Measurements from ENCODE around the gene LGI2. TPM values are rescaled to one million over a fixed set of nuclear protein-coding genes. Genes with fewer than 3 reads are reported as not detected.

LGI2 gene
- 0.20 TPM in 1 of 2 replicates, not detected in the other for total RNA-seq (2022)
- percentile 21 among the genes with signal in this experiment for Bru-seq, nascent RNA
- percentile 28 among the genes with signal in this experiment for BruChase-seq, experiment 1, labeled RNA remaining after a 6-hour chase
- BruChase-seq, experiment 2, labeled RNA remaining after a 2-hour chase, result percentile 24 among the genes with signal in this experiment
- long read RNA-seq, result 0 reads

GRCh38 chr4:25030277-25031076 is at the start of gene LGI2:
Gene LGI2, minus strand, starts transcription at chr4:25030946. Its CDS starts 253 bp downstream, at chr4:25030693.
- CTCF ChIA-PET, result no interaction called here
- no peak for TF ChIP-seq CTCF (IDR thresholded peaks at IDR 0.05; ENCODE audit: unreplicated experiment)
- Mint-ChIP-seq H3K27ac (ENCODE audit: low read depth, unreplicated experiment) (no peak within 1 kb of the TSS), H3K4me3 (ENCODE audit: unreplicated experiment) (peak within 1 kb of the TSS; percentile 15), H3K36me3 (ENCODE audit: insufficient read depth, unreplicated experiment) (no peaks in the 10 kb centered on the region), H3K27me3 (ENCODE audit: insufficient read depth, unreplicated experiment) (peaks cover 58% of the 10 kb centered on the region), H3K4me1 (ENCODE audit: insufficient read depth, unreplicated experiment) (no peaks in the 10 kb centered on the region), H3K9me3 (ENCODE audit: unreplicated experiment) (peaks cover 8% of the 10 kb centered on the region)
- POLR2A ChIA-PET, result interaction anchor here (0.5 kb wide), 1 partner anchor 282 kb away, joined by 4 read pairs; the partner anchor contains the start of gene ZCCHC4
- BruUV-seq (replicated peaks), result no TSS peak
- no peak for DNase-seq (ENCODE audit: unreplicated experiment)
- intact Hi-C loops (cut with micrococcal nuclease), result no loop called here

- Mint-ChIP-seq H3K4me3 (ENCODE audit: unreplicated experiment) (no peak overlapping the region), H3K9me3 (ENCODE audit: unreplicated experiment) (no peaks in the 10 kb centered on the region), H3K36me3 (ENCODE audit: insufficient read depth, unreplicated experiment) (no peaks in the 10 kb centered on the region), H3K27ac (ENCODE audit: low read depth, unreplicated experiment) (no peak overlapping the region), H3K4me1 (ENCODE audit: insufficient read depth, unreplicated experiment) (no peaks in the 10 kb centered on the region), H3K27me3 (ENCODE audit: insufficient read depth, unreplicated experiment) (peaks cover 31% of the 10 kb centered on the region)
- no TSS peak for BruUV-seq (replicated peaks)
- no peak for DNase-seq (ENCODE audit: unreplicated experiment)
- no peak for TF ChIP-seq CTCF (IDR thresholded peaks at IDR 0.05; ENCODE audit: unreplicated experiment)
- ChIA-PET POLR2A (interaction anchor here (0.6 kb wide), 1 partner anchor 83 kb away, joined by 3 read pairs; no protein-coding TSS in a partner anchor), CTCF (no interaction called here)
- intact Hi-C loops (cut with micrococcal nuclease), result no loop called here
Measured at GRCh38 chr4:25078523-25078922, 47.8 kb upstream of the LGI2 start.

- Mint-ChIP-seq H3K27me3 (ENCODE audit: insufficient read depth, unreplicated experiment) (peaks cover 31% of the 10 kb centered on the region), H3K4me1 (ENCODE audit: insufficient read depth, unreplicated experiment) (no peaks in the 10 kb centered on the region), H3K27ac (ENCODE audit: low read depth, unreplicated experiment) (no peak overlapping the region), H3K36me3 (ENCODE audit: insufficient read depth, unreplicated experiment) (no peaks in the 10 kb centered on the region), H3K4me3 (ENCODE audit: unreplicated experiment) (no peak overlapping the region), H3K9me3 (ENCODE audit: unreplicated experiment) (no peaks in the 10 kb centered on the region)
- no peak for DNase-seq (ENCODE audit: unreplicated experiment)
- TF ChIP-seq CTCF (IDR thresholded peaks at IDR 0.05; ENCODE audit: unreplicated experiment), result no peak
- ChIA-PET POLR2A (no interaction called here), CTCF (no interaction called here)
- intact Hi-C loops (cut with micrococcal nuclease), result no loop called here
- BruUV-seq (replicated peaks), result no TSS peak
Measured at GRCh38 chr4:25076625-25077398, 46.1 kb upstream of the LGI2 start.

GRCh38 chr4:25075851-25076250 is 45.1 kb upstream of the LGI2 start:
- CTCF ChIA-PET, result interaction anchor here (0.6 to 0.9 kb wide), 2 partner anchors 16 to 28 kb away, joined by 3 read pairs; no protein-coding TSS in a partner anchor
- no peak for TF ChIP-seq CTCF (IDR thresholded peaks at IDR 0.05; ENCODE audit: unreplicated experiment)
- Mint-ChIP-seq H3K27ac (ENCODE audit: low read depth, unreplicated experiment) (no peak overlapping the region), H3K36me3 (ENCODE audit: insufficient read depth, unreplicated experiment) (no peaks in the 10 kb centered on the region), H3K4me1 (ENCODE audit: insufficient read depth, unreplicated experiment) (no peaks in the 10 kb centered on the region), H3K27me3 (ENCODE audit: insufficient read depth, unreplicated experiment) (peaks cover 31% of the 10 kb centered on the region), H3K9me3 (ENCODE audit: unreplicated experiment) (no peaks in the 10 kb centered on the region), H3K4me3 (ENCODE audit: unreplicated experiment) (no peak overlapping the region)
- POLR2A ChIA-PET, result interaction anchor here (0.6 kb wide), 1 partner anchor 18 kb away, joined by 3 read pairs; no protein-coding TSS in a partner anchor
- intact Hi-C loops (cut with micrococcal nuclease), result no loop called here
- no TSS peak for BruUV-seq (replicated peaks)
- DNase-seq (ENCODE audit: unreplicated experiment), result no peak
